HG03025 (cell line): Measurements from ENCODE around the gene SMARCA2.
"Not testable (repeated sequence)": the region's sequence is repeated elsewhere in the genome, so short reads cannot be mapped to it uniquely, and the experiment has no call there.

ENCODE experiments used
- ATAC-seq: cut with Tn5 transposase; IDR thresholded peaks from one replicate; pipeline ENCODE4 v1.9.1; 2021; ENCODE audit warnings: mild to moderate bottlenecking, moderate library complexity; ENCODE audit not compliant: unreplicated experiment, low FRiP score

SMARCA2 gene

GRCh38 chr9:2132484-2133082 is 117.4 kb downstream of the SMARCA2 start:
- ATAC-seq: no peak

GRCh38 chr9:2134391-2134790 is 119.2 kb downstream of the SMARCA2 start:
- no peak for ATAC-seq

- ATAC-seq: no peak
Observed at GRCh38 chr9:2138646-2139045, 123.5 kb downstream of the SMARCA2 start.

GRCh38 chr9:2140600-2141223 is 125.6 kb downstream of the SMARCA2 start:
- ATAC-seq: no peak

GRCh38 chr9:2142212-2142611 is 127.1 kb downstream of the SMARCA2 start:
- ATAC-seq: no peak

GRCh38 chr9:2144619-2145018 is 129.5 kb downstream of the SMARCA2 start:
- ATAC-seq: no peak

- no peak for ATAC-seq
Observed at GRCh38 chr9:2145746-2146145, 130.6 kb downstream of the SMARCA2 start.

- ATAC-seq: not testable (repeated sequence)
Observed at GRCh38 chr9:2146700-2147099, 131.6 kb downstream of the SMARCA2 start.

GRCh38 chr9:2150338-2150737 is 135.2 kb downstream of the SMARCA2 start:
- no peak for ATAC-seq

GRCh38 chr9:2151171-2151570 is 136.0 kb downstream of the SMARCA2 start:
- ATAC-seq: no peak

- ATAC-seq: no peak
Observed at GRCh38 chr9:2152966-2153629, 138.0 kb downstream of the SMARCA2 start.

- no peak for ATAC-seq
Observed at GRCh38 chr9:2153630-2154217, 138.6 kb downstream of the SMARCA2 start.

GRCh38 chr9:2154731-2155130 is 139.6 kb downstream of the SMARCA2 start:
- ATAC-seq: no peak

- ATAC-seq: no peak
Observed at GRCh38 chr9:2155966-2156365, 140.8 kb downstream of the SMARCA2 start.

- peak; percentile 36 for ATAC-seq
Observed at GRCh38 chr9:2157277-2158110, 142.3 kb downstream of the SMARCA2 start.

GRCh38 chr9:2158111-2158610 is 143.0 kb downstream of the SMARCA2 start:
- ATAC-seq: peak; percentile 46

GRCh38 chr9:2158766-2159430 is 143.8 kb downstream of the SMARCA2 start:
- no peak for ATAC-seq

GRCh38 chr9:2159521-2160454 is 144.6 kb downstream of the SMARCA2 start:
- ATAC-seq: no peak

- no peak for ATAC-seq
Observed at GRCh38 chr9:2161661-2162060, 146.5 kb downstream of the SMARCA2 start.
